Fibroblast of pulmonary artery (primary cell): ENCODE results near the gene MRPS27.

Source experiments
- DNase-seq: peaks from one replicate; pipeline ENCODE4 v3.0.0-alpha.2; 2010; ENCODE audit warnings: low read depth
- H3K4me3 ChIP-seq: replicated peaks from 2 replicates; pipeline ENCODE4 v1.5.1; 2011; ENCODE audit warnings: low read depth, mild to moderate bottlenecking, control low read depth, low read length, moderate library complexity
- CTCF ChIP-seq: IDR thresholded peaks from 2 replicates; pipeline ENCODE4 v1.5.1; 2011; ENCODE audit warnings: mild to moderate bottlenecking, control low read depth, low read length, inconsistent platforms; ENCODE audit errors: missing control alignments

The MRPS27 gene

GRCh38 chr5:72245546-72245945, 74.5 kb downstream of the MRPS27 start:
- no peak overlapping the region for H3K4me3 ChIP-seq
- DNase-seq, result no peak
- no peak for TF ChIP-seq CTCF

- peak; percentile 75 for DNase-seq
These were observed 75.1 kb downstream of the MRPS27 start for GRCh38 chr5:72244862-72245371.

GRCh38 chr5:72243706-72244105, 76.3 kb downstream of the MRPS27 start:
- TF ChIP-seq CTCF, result no peak
- DNase-seq, result no peak
- no peak overlapping the region for H3K4me3 ChIP-seq

More at GRCh38 chr5:72244862-72245371, 75.1 kb downstream of the MRPS27 start:
- peak; percentile 57 for TF ChIP-seq CTCF
- no peak overlapping the region for H3K4me3 ChIP-seq

- DNase-seq, result no peak
- TF ChIP-seq CTCF, result no peak
- H3K4me3 ChIP-seq, result no peak overlapping the region
These were observed 77.1 kb downstream of the MRPS27 start for GRCh38 chr5:72242796-72243475.

- no peak for TF ChIP-seq CTCF
- no peak overlapping the region for H3K4me3 ChIP-seq
- DNase-seq, result no peak
These were observed 78.6 kb downstream of the MRPS27 start for GRCh38 chr5:72241346-72242003.

GRCh38 chr5:72238712-72239445, 81.2 kb downstream of the MRPS27 start:
- no peak for TF ChIP-seq CTCF
- no peak overlapping the region for H3K4me3 ChIP-seq
- DNase-seq, result no peak
